Endothelial cell of umbilical vein (primary cell): Measurements from ENCODE around the gene L1CAM. TPM values are rescaled to one million over a fixed set of nuclear protein-coding genes. Genes with fewer than 3 reads are reported as not detected.

Source experiments
- BruUV-seq: library from RNA; stranded (reverse); fragments of 400-500 nt; replicated peaks from 2 replicates; lab custom pipeline; 2021; lab: Mats Ljungman, UMichigan
- CTCF ChIA-PET: fragments of 300-600, 350-600 bp; sonication (Branson Sonifier 250); formaldehyde crosslinking; loops from one replicate; lab custom pipeline; 2021; ENCODE audit warnings: antibody characterized with exemption, inconsistent platforms; lab: Charles Lee
- POLR2A ChIA-PET: fragments of 300-600, 350-600 bp; sonication (Branson Sonifier 250); formaldehyde crosslinking; loops from one replicate; lab custom pipeline; 2021; ENCODE audit warnings: antibody characterized with exemption, inconsistent platforms; lab: Charles Lee
- DNase-seq: peaks from one replicate; pipeline ENCODE4 v3.0.0-alpha.2; 2011; ENCODE audit warnings: low read depth, low spot score
- FAIRE-seq: peaks from 2 replicates; lab custom pipeline; 2011; peaks lifted over from hg19 to GRCh38; lab: Jason Lieb, UNC
- H2AFZ ChIP-seq: 2 replicates; pipeline ENCODE4 v1.6.0; 2012; ENCODE audit warnings: low read depth, low read length, control low read depth, inconsistent platforms
- H3K27ac ChIP-seq: 2 replicates; pipeline ENCODE4 v1.5.1; 2011; ENCODE audit warnings: low read depth, mild to moderate bottlenecking, control low read depth, low read length, moderate library complexity; ENCODE audit not compliant: insufficient read depth
- H3K27me3 ChIP-seq, 2 experiments: 2 replicates each; pipeline versions ENCODE4 v1.6.0 to v1.6.1; 2011; ENCODE audit warnings: low read length in 2 of 2, mixed read lengths in 1 of 2; ENCODE audit not compliant: control insufficient read depth in 2 of 2, insufficient read depth in 2 of 2
- H3K36me3 ChIP-seq, 2 experiments: 2 replicates in 1 of 2; 3 replicates in 1 of 2; pipeline ENCODE4 v1.5.1; 2011; ENCODE audit warnings: low read length in 2 of 2, mild to moderate bottlenecking in 1 of 2, moderate library complexity in 1 of 2; ENCODE audit not compliant: control insufficient read depth in 2 of 2, insufficient read depth in 2 of 2; ENCODE audit errors: extremely low read depth in 1 of 2
- H3K4me1 ChIP-seq: 3 replicates; pipeline ENCODE4 v1.5.1; 2011; ENCODE audit warnings: mild to moderate bottlenecking, low read length; ENCODE audit not compliant: control insufficient read depth, insufficient read depth; ENCODE audit errors: extremely low read depth
- H3K4me2 ChIP-seq: 2 replicates; pipeline ENCODE4 v1.6.1; 2011; ENCODE audit warnings: low read length, control low read depth, mixed read lengths; ENCODE audit not compliant: insufficient read depth
- H3K4me3 ChIP-seq, 3 experiments: fragments of 200-600 bp in 1 of 3; sonication (generic), shearing (Covaris generic) in 1 of 3; replicated peaks in 1 of 3; 2 replicates each; pipeline ENCODE4 v1.5.1; 2011 to 2016; ENCODE audit warnings: control low read depth in 3 of 3, low read length in 3 of 3, mild to moderate bottlenecking in 2 of 3, inconsistent platforms in 1 of 3, low read depth in 1 of 3, moderate library complexity in 1 of 3; ENCODE audit not compliant: insufficient read depth in 1 of 3
- H3K79me2 ChIP-seq: 2 replicates; pipeline ENCODE4 v1.6.0; 2012; ENCODE audit warnings: low read length, inconsistent platforms; ENCODE audit not compliant: control insufficient read depth, insufficient read depth
- H3K9ac ChIP-seq: replicated peaks from 2 replicates; pipeline ENCODE3; 2011; ENCODE audit warnings: low read length, control low read depth; ENCODE audit not compliant: insufficient read depth; ENCODE audit errors: extremely low read depth
- H3K9me1 ChIP-seq: replicated peaks from 3 replicates; pipeline ENCODE4 v1.6.0; 2011; ENCODE audit warnings: mild to moderate bottlenecking, low read length; ENCODE audit not compliant: control insufficient read depth, insufficient read depth; ENCODE audit errors: extremely low read depth
- H3K9me3 ChIP-seq: replicated peaks from 2 replicates; pipeline ENCODE4 v1.5.1; 2012; ENCODE audit warnings: low read length, inconsistent platforms; ENCODE audit not compliant: control insufficient read depth, insufficient read depth
- H4K20me1 ChIP-seq: replicated peaks from 2 replicates; pipeline ENCODE3; 2011; ENCODE audit warnings: mild to moderate bottlenecking, low read length; ENCODE audit not compliant: control insufficient read depth, insufficient read depth; ENCODE audit errors: extremely low read depth
- CTCF ChIP-seq, 2 donors: IDR thresholded peaks; 1 replicate in 1 of 2; 2 replicates in 1 of 2; pipeline ENCODE4 v1.5.1; 2011; ENCODE audit warnings: low read length in 2 of 2, mild to moderate bottlenecking in 2 of 2, moderate library complexity in 2 of 2, control low read depth in 1 of 2, inconsistent platforms in 1 of 2, low read depth in 1 of 2; ENCODE audit not compliant: insufficient read depth in 1 of 2; ENCODE audit errors: extremely low read depth in 1 of 2
- EZH2 ChIP-seq: IDR thresholded peaks from 2 replicates; pipeline ENCODE4 v1.6.1; 2012; ENCODE audit warnings: borderline replicate concordance, low read depth, mild to moderate bottlenecking, moderate library complexity, low read length, inconsistent platforms; ENCODE audit not compliant: severe bottlenecking
- FOS ChIP-seq: IDR thresholded peaks from 2 replicates; pipeline ENCODE4 v1.6.1; 2011; ENCODE audit warnings: mild to moderate bottlenecking, low read length, moderate library complexity, borderline replicate concordance; ENCODE audit not compliant: insufficient read depth
- GATA2 ChIP-seq: IDR thresholded peaks from 2 replicates; pipeline ENCODE4 v1.7.0; 2011; ENCODE audit warnings: low read depth, mild to moderate bottlenecking, moderate library complexity, mixed read lengths, low read length; ENCODE audit not compliant: insufficient read length, insufficient read depth
- JUN ChIP-seq: IDR thresholded peaks from 2 replicates; pipeline ENCODE4 v1.6.1; 2011; ENCODE audit warnings: borderline replicate concordance, low read depth; ENCODE audit not compliant: insufficient read length, insufficient read depth
- MAX ChIP-seq: IDR thresholded peaks from 2 replicates; pipeline ENCODE4 v1.6.1; 2011; ENCODE audit not compliant: insufficient read depth, insufficient read length
- MYC ChIP-seq: IDR thresholded peaks from one replicate; pipeline ENCODE4 v1.6.1; 2011; ENCODE audit warnings: mild to moderate bottlenecking, low read depth, low read length
- POLR2A ChIP-seq: IDR thresholded peaks from 2 replicates; pipeline ENCODE4 v1.6.1; 2012; ENCODE audit warnings: low read depth, mild to moderate bottlenecking, control low read depth, low read length
- POLR2AphosphoS5 ChIP-seq: IDR thresholded peaks from 2 replicates; pipeline ENCODE4 v1.6.1; 2012; ENCODE audit warnings: low read depth, mild to moderate bottlenecking, control low read depth, low read length, moderate library complexity; ENCODE audit not compliant: insufficient read depth
- dilution Hi-C: fragments of 300-500 bp; cut with MboI; formaldehyde crosslinking; loops from one replicate; pipeline ENCODE4 v1.15.0; 2019; ENCODE audit warnings: low sequenced_read_pairs; ENCODE audit not compliant: extremely low pct_ligation_motif_present
- intact Hi-C: fragments of 100-400 bp; cut with micrococcal nuclease; formaldehyde crosslinking; loops from one replicate; pipeline ENCODE4 v1.10.0; 2022
- polyA plus RNA-seq, 4 experiments: library from polyadenylated mRNA; depleted of rRNA in 3 of 4; stranded (reverse) in 3 of 4; unstranded in 1 of 4; fragments of >200 nt; gene quantifications; 2 replicates each; pipeline versions ENCODE4 v1.2.1 to v1.2.3, GENCODE V29; 2011 to 2012; ENCODE audit warnings: missing spikeins in 1 of 4
- total RNA-seq: library from RNA; stranded (reverse); gene quantifications from 2 replicates; pipeline ENCODE4 v1.2.3, GENCODE V29; 2021

Gene L1CAM
- total and polyA plus RNA-seq, 2 donors (not counting 3 experiments of a cell fraction or from before 2014, with no cell fraction given): 0.01 TPM; not detected in 1

GRCh38 chrX:153853902-153854267, 32.1 kb downstream of the L1CAM start:
- H2AFZ ChIP-seq: no peak overlapping the region
- TF ChIP-seq POLR2A (no peak), GATA2 (no peak), MYC (no peak), MAX (no peak), CTCF (IDR thresholded peaks at IDR 0.05; ENCODE audit: extremely low read depth in 1 of 2, insufficient read depth in 1 of 2, low read depth in 1 of 2, low read length in 2 of 2) (no peak), FOS (no peak), JUN (no peak), EZH2 (no peak), POLR2AphosphoS5 (no peak)
- H3K36me3 ChIP-seq: no peaks in the 10 kb centered on the region
- FAIRE-seq (no peak), DNase-seq (no peak)
- H3K27ac ChIP-seq: no peak overlapping the region
- CTCF ChIA-PET: no interaction called here
- POLR2A ChIA-PET: no interaction called here
- H4K20me1 ChIP-seq: no peaks in the 10 kb centered on the region
- no peaks in the 10 kb centered on the region for H3K4me1 ChIP-seq
- H3K27me3 ChIP-seq: peaks cover 0 to 5% of the 10 kb centered on the region in 2 experiments
- intact Hi-C loops: no loop called here
- no peaks in the 10 kb centered on the region for H3K9me3 ChIP-seq
- no peak overlapping the region for H3K4me2 ChIP-seq
- no TSS peak for BruUV-seq
- dilution Hi-C loops: no loop called here
- H3K9me1 ChIP-seq: no peaks in the 10 kb centered on the region
- no peaks in the 10 kb centered on the region for H3K79me2 ChIP-seq
- H3K9ac ChIP-seq: no peak overlapping the region
- no peak overlapping the region for H3K4me3 ChIP-seq
